ENCODE results near the gene GGACT.

Gene GGACT

GRCh38 chr13:100588331-100589177 lies at the start of gene GGACT:
GGACT (minus strand) TSS chr13:100588789; CDS start chr13:100532591, 56,198 bp downstream.
- in situ Hi-C loops (cut with MboI; ENCODE audit: low sequenced_read_pairs) = no loop called here

DNA sequence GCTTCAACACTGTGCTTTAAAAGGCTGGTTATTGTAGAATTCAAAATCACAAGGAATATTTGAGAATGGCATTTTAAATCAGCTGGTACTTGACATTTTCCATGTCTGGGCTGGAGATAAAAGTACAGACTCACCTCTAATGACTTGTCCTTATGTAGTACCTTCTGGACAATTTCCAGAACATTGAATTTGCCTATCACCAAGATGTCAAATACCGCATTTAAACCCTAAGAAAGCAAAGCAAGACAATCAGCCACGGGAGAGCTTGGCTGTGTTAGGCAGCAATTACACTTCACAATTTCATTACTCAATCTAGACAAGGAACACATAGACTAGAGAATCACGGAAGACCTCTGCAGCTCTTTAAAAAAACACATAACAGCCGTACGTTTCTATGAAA lies 49.2 kb upstream of the GGACT start:
- in situ Hi-C loops (cut with MboI; ENCODE audit: low sequenced_read_pairs) = no loop called here

GRCh38 chr13:100637380-100637779 lies 48.8 kb upstream of the GGACT start:
- in situ Hi-C loops (cut with MboI; ENCODE audit: low sequenced_read_pairs) = no loop called here

GRCh38 chr13:100636441-100636840 lies 47.9 kb upstream of the GGACT start:
- in situ Hi-C loops (cut with MboI; ENCODE audit: low sequenced_read_pairs) = no loop called here

GRCh38 chr13:100636004-100636403 lies 47.4 kb upstream of the GGACT start:
- in situ Hi-C loops (cut with MboI; ENCODE audit: low sequenced_read_pairs) = no loop called here

GRCh38 chr13:100634696-100635095 lies 46.1 kb upstream of the GGACT start:
- in situ Hi-C loops (cut with MboI; ENCODE audit: low sequenced_read_pairs) = no loop called here

GRCh38 chr13:100633461-100633860 lies 44.9 kb upstream of the GGACT start:
- in situ Hi-C loops (cut with MboI; ENCODE audit: low sequenced_read_pairs) = no loop called here

DNA sequence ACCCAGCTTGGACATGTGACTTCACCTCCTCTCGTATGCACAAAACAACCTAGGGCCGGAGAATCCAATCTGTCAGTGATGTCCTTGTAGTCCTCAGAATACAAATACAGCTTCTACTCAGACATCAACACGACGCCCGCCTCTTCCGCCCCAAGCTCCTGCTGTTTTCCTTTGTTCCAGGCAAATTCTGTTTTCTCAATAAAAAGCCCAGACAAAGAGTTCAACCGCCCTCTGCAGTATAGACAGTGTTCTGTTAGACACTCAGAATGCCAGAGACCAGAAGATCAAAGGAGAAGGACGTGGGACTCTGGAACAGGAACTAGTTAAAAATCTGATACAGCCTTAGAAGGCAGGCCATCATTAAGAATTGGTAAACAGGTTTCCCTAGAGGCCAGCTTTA lies 42.0 kb upstream of the GGACT start:
- in situ Hi-C loops (cut with MboI; ENCODE audit: low sequenced_read_pairs) = no loop called here

GRCh38 chr13:100627120-100627519 lies 38.5 kb upstream of the GGACT start:
- in situ Hi-C loops (cut with MboI; ENCODE audit: low sequenced_read_pairs) = no loop called here

DNA sequence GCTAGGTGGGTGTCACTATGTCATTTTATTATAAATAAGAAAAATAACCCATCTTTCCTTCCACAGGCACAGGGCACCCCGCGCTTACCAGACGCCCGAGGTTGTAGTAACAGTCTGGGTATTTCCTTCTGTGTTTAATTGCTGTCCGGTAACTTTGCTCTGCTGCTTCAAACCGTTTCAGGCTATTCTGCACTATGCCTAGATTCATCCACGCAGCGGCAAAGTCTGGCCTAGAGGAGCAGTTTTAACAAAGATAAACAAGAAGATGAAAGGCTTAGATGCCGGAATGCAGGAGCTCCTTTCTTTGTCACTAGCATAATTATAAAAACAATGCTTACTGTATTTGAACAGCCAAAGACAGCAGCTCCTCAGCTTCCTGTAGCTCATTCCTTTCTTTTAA lies 36.9 kb upstream of the GGACT start:
- in situ Hi-C loops (cut with MboI; ENCODE audit: low sequenced_read_pairs) = no loop called here

GRCh38 chr13:100620792-100621191 lies 32.2 kb upstream of the GGACT start:
- in situ Hi-C loops (cut with MboI; ENCODE audit: low sequenced_read_pairs) = loop anchor here (25.0 kb wide), 1 partner anchor 92 kb away; no protein-coding TSS in a partner anchor

GRCh38 chr13:100619940-100620339 lies 31.4 kb upstream of the GGACT start:
- in situ Hi-C loops (cut with MboI; ENCODE audit: low sequenced_read_pairs) = loop anchor here (25.0 kb wide), 1 partner anchor 92 kb away; no protein-coding TSS in a partner anchor

- in situ Hi-C loops (cut with MboI; ENCODE audit: low sequenced_read_pairs) = loop anchor here (25.0 kb wide), 1 partner anchor 93 kb away; no protein-coding TSS in a partner anchor
Observed at GRCh38 chr13:100618897-100619296, 30.3 kb upstream of the GGACT start.

GRCh38 chr13:100613031-100613430 lies 24.4 kb upstream of the GGACT start:
- in situ Hi-C loops (cut with MboI; ENCODE audit: low sequenced_read_pairs) = loop anchor here (25.0 kb wide), 1 partner anchor 99 kb away; no protein-coding TSS in a partner anchor

- in situ Hi-C loops (cut with MboI; ENCODE audit: low sequenced_read_pairs) = loop anchor here (25.0 kb wide), 1 partner anchor 100 kb away; no protein-coding TSS in a partner anchor
Observed at GRCh38 chr13:100611678-100612492, 23.3 kb upstream of the GGACT start.

DNA sequence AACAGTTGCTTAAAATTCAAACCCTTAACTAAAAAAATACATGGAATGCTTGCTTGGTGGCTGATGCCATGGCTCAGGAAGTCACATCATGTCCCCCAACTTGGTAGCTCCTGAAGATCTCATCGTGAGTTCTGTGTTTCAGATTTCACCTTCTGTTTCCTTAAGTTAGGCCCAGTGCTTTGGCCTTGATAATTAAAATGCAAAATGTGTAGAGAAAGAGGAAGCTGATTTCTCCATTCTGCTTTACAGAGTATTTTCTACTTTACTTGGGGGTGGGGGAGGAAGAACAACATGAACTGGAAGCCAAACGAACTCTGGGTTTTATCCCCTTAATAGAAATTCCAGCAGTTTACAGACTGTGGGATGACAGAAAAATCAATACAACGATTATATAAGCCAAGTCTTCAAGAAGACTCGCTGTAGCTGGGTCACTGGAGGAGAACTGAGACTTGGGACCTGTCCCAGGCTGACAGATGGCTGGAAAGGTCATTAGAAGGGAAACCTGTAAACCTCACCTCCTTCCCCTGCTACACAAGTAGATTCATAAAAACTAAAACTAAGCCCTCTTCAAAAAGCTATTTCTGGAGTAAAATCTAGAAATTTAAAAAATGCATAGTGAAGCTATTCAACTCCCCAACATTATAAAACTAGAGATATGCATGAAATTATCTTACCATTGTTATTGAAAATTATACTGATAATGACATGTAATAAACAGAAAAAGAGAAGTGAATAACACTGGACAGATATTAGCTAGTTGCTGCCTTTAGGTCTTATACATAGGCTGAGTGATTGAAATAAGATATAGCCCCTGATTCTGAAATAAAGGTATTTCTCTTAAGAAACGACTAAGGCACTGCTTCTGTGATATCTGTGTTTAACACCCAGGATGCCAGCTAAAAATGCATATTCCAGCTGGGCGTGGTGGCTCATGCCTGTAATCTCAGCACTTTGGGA lies 22.1 kb upstream of the GGACT start:
- in situ Hi-C loops (cut with MboI; ENCODE audit: low sequenced_read_pairs) = loop anchor here (25.0 kb wide), 1 partner anchor 102 kb away; no protein-coding TSS in a partner anchor

DNA sequence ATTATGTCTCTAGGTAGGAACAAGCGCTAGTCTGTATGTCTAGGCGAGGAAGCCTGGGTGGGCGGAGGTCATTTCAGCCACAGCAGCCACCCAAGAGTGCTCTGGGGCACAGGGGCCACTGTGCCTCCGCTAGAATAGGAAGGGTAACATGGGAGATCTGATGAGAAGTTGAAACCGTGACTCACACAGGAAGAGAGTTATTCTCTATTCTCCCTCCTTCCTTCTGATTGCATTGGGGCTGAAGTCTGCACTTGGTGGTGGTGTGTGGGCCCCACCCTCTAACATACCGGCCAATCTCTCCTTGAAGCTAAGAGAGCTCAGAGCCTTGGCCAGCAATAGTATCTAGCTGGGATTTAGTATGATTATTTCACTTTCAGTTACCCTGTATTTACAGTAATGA lies 20.3 kb upstream of the GGACT start:
- in situ Hi-C loops (cut with MboI; ENCODE audit: low sequenced_read_pairs) = loop anchor here (25.0 kb wide), 1 partner anchor 103 kb away; no protein-coding TSS in a partner anchor

- in situ Hi-C loops (cut with MboI; ENCODE audit: low sequenced_read_pairs) = loop anchor here (25.0 kb wide), 1 partner anchor 104 kb away; no protein-coding TSS in a partner anchor
Observed at GRCh38 chr13:100608489-100608888, 19.9 kb upstream of the GGACT start.

GRCh38 chr13:100604918-100605710 lies 16.5 kb upstream of the GGACT start:
- in situ Hi-C loops (cut with MboI; ENCODE audit: low sequenced_read_pairs) = loop anchor here (25.0 kb wide), 1 partner anchor 107 kb away; no protein-coding TSS in a partner anchor
